ENCODE measurements around the gene HLA-A.

HLA-A gene

DNA sequence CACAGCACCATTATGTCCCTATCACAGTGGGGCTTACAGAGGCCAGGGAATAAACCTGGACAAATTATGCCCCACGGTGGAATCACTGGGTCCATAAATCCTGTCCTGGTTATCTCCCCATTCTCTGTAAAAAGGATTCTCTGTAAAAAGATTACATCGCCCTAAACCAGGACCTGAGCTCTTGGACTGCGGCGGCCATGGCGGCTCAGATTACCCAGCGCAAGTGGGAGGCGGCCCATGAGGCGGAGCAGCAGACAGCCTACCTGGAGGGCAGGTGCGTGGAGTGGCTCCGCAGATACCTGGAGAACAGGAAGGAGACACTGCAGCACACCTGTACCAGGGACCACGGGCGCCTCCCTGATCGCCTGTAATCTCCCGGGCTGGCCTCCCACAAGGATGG, 8.4 kb upstream of the HLA-A start (continued):
- TF ChIP-seq, protein P1, sequence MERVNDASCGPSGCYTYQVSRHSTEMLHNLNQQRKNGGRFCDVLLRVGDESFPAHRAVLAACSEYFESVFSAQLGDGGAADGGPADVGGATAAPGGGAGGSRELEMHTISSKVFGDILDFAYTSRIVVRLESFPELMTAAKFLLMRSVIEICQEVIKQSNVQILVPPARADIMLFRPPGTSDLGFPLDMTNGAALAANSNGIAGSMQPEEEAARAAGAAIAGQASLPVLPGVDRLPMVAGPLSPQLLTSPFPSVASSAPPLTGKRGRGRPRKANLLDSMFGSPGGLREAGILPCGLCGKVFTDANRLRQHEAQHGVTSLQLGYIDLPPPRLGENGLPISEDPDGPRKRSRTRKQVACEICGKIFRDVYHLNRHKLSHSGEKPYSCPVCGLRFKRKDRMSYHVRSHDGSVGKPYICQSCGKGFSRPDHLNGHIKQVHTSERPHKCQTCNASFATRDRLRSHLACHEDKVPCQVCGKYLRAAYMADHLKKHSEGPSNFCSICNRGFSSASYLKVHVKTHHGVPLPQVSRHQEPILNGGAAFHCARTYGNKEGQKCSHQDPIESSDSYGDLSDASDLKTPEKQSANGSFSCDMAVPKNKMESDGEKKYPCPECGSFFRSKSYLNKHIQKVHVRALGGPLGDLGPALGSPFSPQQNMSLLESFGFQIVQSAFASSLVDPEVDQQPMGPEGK (CRISPR knock-in tag; IDR thresholded peaks at IDR 0.05; ENCODE audit: borderline replicate concordance), result no peak

- ATAC-seq, result no peak
- TF ChIP-seq PPARA (CRISPR knock-in tag; IDR thresholded peaks at IDR 0.05; ENCODE audit: borderline replicate concordance) (no peak), ZNF565 (CRISPR knock-in tag; conservative IDR thresholded peaks at IDR 0.05; ENCODE audit: low read depth) (no peak), ZFP30 (CRISPR knock-in tag; IDR thresholded peaks at IDR 0.05) (no peak), ZNF8 (CRISPR knock-in tag; IDR thresholded peaks at IDR 0.05) (no peak), CSDC2 (CRISPR knock-in tag; IDR thresholded peaks at IDR 0.05) (no peak), ZNF70 (CRISPR knock-in tag; IDR thresholded peaks at IDR 0.05) (no peak), GLIS3 (CRISPR knock-in tag; IDR thresholded peaks at IDR 0.05) (no peak), TOX (CRISPR knock-in tag; IDR thresholded peaks at IDR 0.05; ENCODE audit: borderline replicate concordance) (no peak), ARNTL (CRISPR knock-in tag; IDR thresholded peaks at IDR 0.05; ENCODE audit: borderline replicate concordance, low read depth) (no peak), TCF4 (CRISPR knock-in tag; IDR thresholded peaks at IDR 0.05; ENCODE audit: borderline replicate concordance) (no peak), OSR1 (CRISPR knock-in tag; IDR thresholded peaks at IDR 0.05) (no peak), ISL1 (CRISPR knock-in tag; IDR thresholded peaks at IDR 0.05) (no peak), ESRRG (CRISPR knock-in tag; IDR thresholded peaks at IDR 0.05) (no peak)
- TF ChIP-seq, protein P2, sequence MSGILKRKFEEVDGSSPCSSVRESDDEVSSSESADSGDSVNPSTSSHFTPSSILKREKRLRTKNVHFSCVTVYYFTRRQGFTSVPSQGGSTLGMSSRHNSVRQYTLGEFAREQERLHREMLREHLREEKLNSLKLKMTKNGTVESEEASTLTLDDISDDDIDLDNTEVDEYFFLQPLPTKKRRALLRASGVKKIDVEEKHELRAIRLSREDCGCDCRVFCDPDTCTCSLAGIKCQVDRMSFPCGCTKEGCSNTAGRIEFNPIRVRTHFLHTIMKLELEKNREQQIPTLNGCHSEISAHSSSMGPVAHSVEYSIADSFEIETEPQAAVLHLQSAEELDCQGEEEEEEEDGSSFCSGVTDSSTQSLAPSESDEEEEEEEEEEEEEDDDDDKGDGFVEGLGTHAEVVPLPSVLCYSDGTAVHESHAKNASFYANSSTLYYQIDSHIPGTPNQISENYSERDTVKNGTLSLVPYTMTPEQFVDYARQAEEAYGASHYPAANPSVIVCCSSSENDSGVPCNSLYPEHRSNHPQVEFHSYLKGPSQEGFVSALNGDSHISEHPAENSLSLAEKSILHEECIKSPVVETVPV (CRISPR knock-in tag; IDR thresholded peaks at IDR 0.05), result no peak
- TF ChIP-seq, protein P3, sequence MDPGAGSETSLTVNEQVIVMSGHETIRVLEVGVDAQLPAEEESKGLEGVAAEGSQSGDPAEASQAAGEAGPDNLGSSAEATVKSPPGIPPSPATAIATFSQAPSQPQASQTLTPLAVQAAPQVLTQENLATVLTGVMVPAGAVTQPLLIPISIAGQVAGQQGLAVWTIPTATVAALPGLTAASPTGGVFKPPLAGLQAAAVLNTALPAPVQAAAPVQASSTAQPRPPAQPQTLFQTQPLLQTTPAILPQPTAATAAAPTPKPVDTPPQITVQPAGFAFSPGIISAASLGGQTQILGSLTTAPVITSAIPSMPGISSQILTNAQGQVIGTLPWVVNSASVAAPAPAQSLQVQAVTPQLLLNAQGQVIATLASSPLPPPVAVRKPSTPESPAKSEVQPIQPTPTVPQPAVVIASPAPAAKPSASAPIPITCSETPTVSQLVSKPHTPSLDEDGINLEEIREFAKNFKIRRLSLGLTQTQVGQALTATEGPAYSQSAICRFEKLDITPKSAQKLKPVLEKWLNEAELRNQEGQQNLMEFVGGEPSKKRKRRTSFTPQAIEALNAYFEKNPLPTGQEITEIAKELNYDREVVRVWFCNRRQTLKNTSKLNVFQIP (CRISPR knock-in tag; IDR thresholded peaks at IDR 0.05; ENCODE audit: borderline replicate concordance, low read depth), result no peak
- TF ChIP-seq, protein P1 (CRISPR knock-in tag; IDR thresholded peaks at IDR 0.05; ENCODE audit: borderline replicate concordance), result no peak
Measured at GRCh38 chr6:29935273-29935955, 6.9 kb upstream of the HLA-A start.

GRCh38 chr6:29938746-29939508, 3.4 kb upstream of the HLA-A start:
- TF ChIP-seq SNAI2 (CRISPR knock-in tag; IDR thresholded peaks at IDR 0.05) (no peak), ISL1 (CRISPR knock-in tag; IDR thresholded peaks at IDR 0.05) (no peak), OSR1 (CRISPR knock-in tag; IDR thresholded peaks at IDR 0.05) (no peak), RARB (CRISPR knock-in tag; IDR thresholded peaks at IDR 0.05) (no peak), ZC3H10 (CRISPR knock-in tag; IDR thresholded peaks at IDR 0.05) (no peak), ZNF565 (CRISPR knock-in tag; conservative IDR thresholded peaks at IDR 0.05; ENCODE audit: low read depth) (no peak), PPARA (CRISPR knock-in tag; IDR thresholded peaks at IDR 0.05; ENCODE audit: borderline replicate concordance) (no peak), TCF4 (CRISPR knock-in tag; IDR thresholded peaks at IDR 0.05; ENCODE audit: borderline replicate concordance) (no peak), TOX (CRISPR knock-in tag; IDR thresholded peaks at IDR 0.05; ENCODE audit: borderline replicate concordance) (no peak), ARNTL (CRISPR knock-in tag; IDR thresholded peaks at IDR 0.05; ENCODE audit: borderline replicate concordance, low read depth) (no peak), ESRRG (CRISPR knock-in tag; IDR thresholded peaks at IDR 0.05) (no peak), ZFP3 (CRISPR knock-in tag; IDR thresholded peaks at IDR 0.05) (no peak)
- TF ChIP-seq, protein P4, sequence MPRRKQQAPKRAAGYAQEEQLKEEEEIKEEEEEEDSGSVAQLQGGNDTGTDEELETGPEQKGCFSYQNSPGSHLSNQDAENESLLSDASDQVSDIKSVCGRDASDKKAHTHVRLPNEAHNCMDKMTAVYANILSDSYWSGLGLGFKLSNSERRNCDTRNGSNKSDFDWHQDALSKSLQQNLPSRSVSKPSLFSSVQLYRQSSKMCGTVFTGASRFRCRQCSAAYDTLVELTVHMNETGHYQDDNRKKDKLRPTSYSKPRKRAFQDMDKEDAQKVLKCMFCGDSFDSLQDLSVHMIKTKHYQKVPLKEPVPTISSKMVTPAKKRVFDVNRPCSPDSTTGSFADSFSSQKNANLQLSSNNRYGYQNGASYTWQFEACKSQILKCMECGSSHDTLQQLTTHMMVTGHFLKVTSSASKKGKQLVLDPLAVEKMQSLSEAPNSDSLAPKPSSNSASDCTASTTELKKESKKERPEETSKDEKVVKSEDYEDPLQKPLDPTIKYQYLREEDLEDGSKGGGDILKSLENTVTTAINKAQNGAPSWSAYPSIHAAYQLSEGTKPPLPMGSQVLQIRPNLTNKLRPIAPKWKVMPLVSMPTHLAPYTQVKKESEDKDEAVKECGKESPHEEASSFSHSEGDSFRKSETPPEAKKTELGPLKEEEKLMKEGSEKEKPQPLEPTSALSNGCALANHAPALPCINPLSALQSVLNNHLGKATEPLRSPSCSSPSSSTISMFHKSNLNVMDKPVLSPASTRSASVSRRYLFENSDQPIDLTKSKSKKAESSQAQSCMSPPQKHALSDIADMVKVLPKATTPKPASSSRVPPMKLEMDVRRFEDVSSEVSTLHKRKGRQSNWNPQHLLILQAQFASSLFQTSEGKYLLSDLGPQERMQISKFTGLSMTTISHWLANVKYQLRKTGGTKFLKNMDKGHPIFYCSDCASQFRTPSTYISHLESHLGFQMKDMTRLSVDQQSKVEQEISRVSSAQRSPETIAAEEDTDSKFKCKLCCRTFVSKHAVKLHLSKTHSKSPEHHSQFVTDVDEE (CRISPR knock-in tag; IDR thresholded peaks at IDR 0.05), result no peak
- TF ChIP-seq, protein P5, sequence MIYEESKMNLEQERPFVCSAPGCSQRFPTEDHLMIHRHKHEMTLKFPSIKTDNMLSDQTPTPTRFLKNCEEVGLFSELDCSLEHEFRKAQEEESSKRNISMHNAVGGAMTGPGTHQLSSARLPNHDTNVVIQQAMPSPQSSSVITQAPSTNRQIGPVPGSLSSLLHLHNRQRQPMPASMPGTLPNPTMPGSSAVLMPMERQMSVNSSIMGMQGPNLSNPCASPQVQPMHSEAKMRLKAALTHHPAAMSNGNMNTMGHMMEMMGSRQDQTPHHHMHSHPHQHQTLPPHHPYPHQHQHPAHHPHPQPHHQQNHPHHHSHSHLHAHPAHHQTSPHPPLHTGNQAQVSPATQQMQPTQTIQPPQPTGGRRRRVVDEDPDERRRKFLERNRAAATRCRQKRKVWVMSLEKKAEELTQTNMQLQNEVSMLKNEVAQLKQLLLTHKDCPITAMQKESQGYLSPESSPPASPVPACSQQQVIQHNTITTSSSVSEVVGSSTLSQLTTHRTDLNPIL (CRISPR knock-in tag; IDR thresholded peaks at IDR 0.05; ENCODE audit: low read depth), result no peak
- TF ChIP-seq, protein P2 (CRISPR knock-in tag; IDR thresholded peaks at IDR 0.05), result no peak
- ATAC-seq, result no peak

Measured in SK-N-SH treated with all-trans-retinoic acid at 6 μM for 48 hours (cell line).